Measurements from ENCODE around the gene PURA.

PURA gene

GRCh38 chr5:140133514-140134167 is 19.7 kb downstream of the PURA start:
- Histone ChIP-seq H3K9me2 (replicated peaks; ENCODE audit: control insufficient read depth, low read length) (no peaks in the 10 kb centered on the region), H3F3A (ENCODE audit: control insufficient read depth, insufficient read depth) (no peaks in the 10 kb centered on the region), H3K79me2 (ENCODE audit: control insufficient read depth, low read length) (0 out of 2 replicates have a peak, but pooled peaks cover 2% of the 10 kb centered on the region), H3K27me3 (ENCODE audit: control insufficient read depth, low read length) (no peaks in the 10 kb centered on the region), H3K4me2 (ENCODE audit: low read length) (no peak overlapping the region), H4K20me1 (ENCODE audit: control insufficient read depth, insufficient read depth, low read depth, low read length) (no peaks in the 10 kb centered on the region), H3K4me1 (ENCODE audit: control insufficient read depth, low read length) (peaks cover 22% of the 10 kb centered on the region), H3K27ac (ENCODE audit: low read depth, low read length) (no peak overlapping the region), H3K36me3 (ENCODE audit: control insufficient read depth, low read length) (no peaks in the 10 kb centered on the region), H3K4me3 (ENCODE audit: low read length) (no peak overlapping the region), H3K9me3 (ENCODE audit: control insufficient read depth, insufficient read depth, low read length) (no peaks in the 10 kb centered on the region)
- TF ChIP-seq EZH2phosphoT487 (IDR thresholded peaks at IDR 0.05; ENCODE audit: borderline replicate concordance, low read length): no peak
- no peak for TF ChIP-seq CTCF (IDR thresholded peaks at IDR 0.05; ENCODE audit: low read depth, low read length, poor library complexity, severe bottlenecking)

- Histone ChIP-seq H3K27ac (ENCODE audit: low read depth, low read length) (no peak overlapping the region), H3K79me2 (ENCODE audit: control insufficient read depth, low read length) (0 out of 2 replicates have a peak, but pooled peaks cover 2% of the 10 kb centered on the region)
Measured at GRCh38 chr5:140134277-140134935, 20.5 kb downstream of the PURA start.

GRCh38 chr5:140135127-140135526 is 21.2 kb downstream of the PURA start:
- H3K9me2 ChIP-seq (replicated peaks; ENCODE audit: control insufficient read depth, low read length): no peaks in the 10 kb centered on the region
- peaks cover 22% of the 10 kb centered on the region for H3K4me1 ChIP-seq (ENCODE audit: control insufficient read depth, low read length)
- H3K4me2 ChIP-seq (ENCODE audit: low read length): no peak overlapping the region
- H3K36me3 ChIP-seq (ENCODE audit: control insufficient read depth, low read length): no peaks in the 10 kb centered on the region
- TF ChIP-seq EZH2phosphoT487 (IDR thresholded peaks at IDR 0.05; ENCODE audit: borderline replicate concordance, low read length) (no peak), CTCF (IDR thresholded peaks at IDR 0.05; ENCODE audit: low read depth, low read length, poor library complexity, severe bottlenecking) (no peak)
- no peaks in the 10 kb centered on the region for H3K9me3 ChIP-seq (ENCODE audit: control insufficient read depth, insufficient read depth, low read length)
- H3K27me3 ChIP-seq (ENCODE audit: control insufficient read depth, low read length): no peaks in the 10 kb centered on the region
- no peaks in the 10 kb centered on the region for H3F3A ChIP-seq (ENCODE audit: control insufficient read depth, insufficient read depth)
- 0 out of 2 replicates have a peak, but pooled peaks cover 2% of the 10 kb centered on the region for H3K79me2 ChIP-seq (ENCODE audit: control insufficient read depth, low read length)
- H3K27ac ChIP-seq (ENCODE audit: low read depth, low read length): no peak overlapping the region
- no peak overlapping the region for H3K4me3 ChIP-seq (ENCODE audit: low read length)
- H4K20me1 ChIP-seq (ENCODE audit: control insufficient read depth, insufficient read depth, low read depth, low read length): no peaks in the 10 kb centered on the region

More at GRCh38 chr5:140134277-140134935, 20.5 kb downstream of the PURA start:
- H4K20me1 ChIP-seq (ENCODE audit: control insufficient read depth, insufficient read depth, low read depth, low read length): no peaks in the 10 kb centered on the region
- no peaks in the 10 kb centered on the region for H3F3A ChIP-seq (ENCODE audit: control insufficient read depth, insufficient read depth)
- H3K9me2 ChIP-seq (replicated peaks; ENCODE audit: control insufficient read depth, low read length): no peaks in the 10 kb centered on the region
- no peak overlapping the region for H3K4me2 ChIP-seq (ENCODE audit: low read length)
- H3K9me3 ChIP-seq (ENCODE audit: control insufficient read depth, insufficient read depth, low read length): no peaks in the 10 kb centered on the region
- no peaks in the 10 kb centered on the region for H3K36me3 ChIP-seq (ENCODE audit: control insufficient read depth, low read length)
- TF ChIP-seq EZH2phosphoT487 (IDR thresholded peaks at IDR 0.05; ENCODE audit: borderline replicate concordance, low read length): no peak
- no peak for TF ChIP-seq CTCF (IDR thresholded peaks at IDR 0.05; ENCODE audit: low read depth, low read length, poor library complexity, severe bottlenecking)
- peaks cover 22% of the 10 kb centered on the region for H3K4me1 ChIP-seq (ENCODE audit: control insufficient read depth, low read length)
- H3K4me3 ChIP-seq (ENCODE audit: low read length): no peak overlapping the region
- no peaks in the 10 kb centered on the region for H3K27me3 ChIP-seq (ENCODE audit: control insufficient read depth, low read length)

Measured in DOHH2 (cell line).